Spinal cord (tissue), 10 donors: ENCODE results near the gene KCNB1. TPM values are rescaled to one million over a fixed set of nuclear protein-coding genes. Genes with fewer than 3 reads are reported as not detected.

ENCODE experiments used
- DNase-seq, 6 donors: peaks; one replicate each; pipeline versions ENCODE4 v3.0.0 to v3.0.0-alpha.2; 2013 to 2015; ENCODE audit warnings: low spot score in 6 of 6, low read depth in 4 of 6
- H3K27ac ChIP-seq: one replicate; pipeline ENCODE4 v1.5.1; 2013; ENCODE audit warnings: low read depth, low read length, control low read depth
- H3K27me3 ChIP-seq: one replicate; pipeline ENCODE4 v1.6.1; 2013; ENCODE audit warnings: low read length; ENCODE audit not compliant: control insufficient read depth, insufficient read depth
- H3K36me3 ChIP-seq: one replicate; pipeline ENCODE4 v1.6.1; 2013; ENCODE audit warnings: low read length; ENCODE audit not compliant: control insufficient read depth, insufficient read depth
- H3K4me1 ChIP-seq: one replicate; pipeline ENCODE4 v1.6.1; 2013; ENCODE audit warnings: low read length; ENCODE audit not compliant: control insufficient read depth, insufficient read depth
- H3K4me3 ChIP-seq: one replicate; pipeline ENCODE4 v1.5.1; 2013; ENCODE audit warnings: low read depth, low read length, control low read depth
- H3K9me3 ChIP-seq: one replicate; pipeline ENCODE4 v1.6.1; 2013; ENCODE audit warnings: low read length; ENCODE audit not compliant: control insufficient read depth, insufficient read depth
- WGBS: methylation state at CpG from one replicate; pipeline ENCODE4 v1.1.5; 2013; ENCODE audit warnings: missing lambda C conversion rate; ENCODE audit not compliant: insufficient coverage; 5-methylcytosine and 5-hydroxymethylcytosine counted together
- polyA plus RNA-seq, 2 donors: library from polyadenylated mRNA; unstranded; fragments of 120-200 nt; gene quantifications; one replicate each; pipeline ENCODE4 v1.2.1, GENCODE V29; 2013; ENCODE audit not compliant: insufficient read length in 2 of 2
- total RNA-seq, 2 donors: library from RNA; depleted of rRNA in 1 of 2; stranded (reverse); fragments of 120-200 nt in 1 of 2; fragments of >200 nt in 1 of 2; gene quantifications; one replicate each; pipeline versions ENCODE4 v1.2.3 to v1.2.4, GENCODE V29; 2013 to 2014
- donor health status: healthy.

The KCNB1 gene
- total and polyA plus RNA-seq, 4 donors: 8.0 to 46.7 (median 15.1) TPM

GRCh38 chr20:49517805-49518100 is 35.3 kb upstream of the KCNB1 start:
- Histone ChIP-seq H3K4me3 (no peak overlapping the region), H3K27me3 (no peaks in the 10 kb centered on the region), H3K27ac (no peak overlapping the region), H3K4me1 (no peaks in the 10 kb centered on the region), H3K9me3 (no peaks in the 10 kb centered on the region), H3K36me3 (peaks cover 17% of the 10 kb centered on the region)
- DNase-seq: no peak
- 94% methylated on average over 4 of the region's 4 CpGs for WGBS

- no peaks in the 10 kb centered on the region for H3K9me3 ChIP-seq
- H3K4me1 ChIP-seq: no peaks in the 10 kb centered on the region
- peaks cover 20% of the 10 kb centered on the region for H3K36me3 ChIP-seq
- no peak overlapping the region for H3K4me3 ChIP-seq
- no peaks in the 10 kb centered on the region for H3K27me3 ChIP-seq
- DNase-seq: peak in 1 of 6 donors; percentile 32
- whole genome bisulfite sequencing: 82% methylated on average over 14 of the region's 17 CpGs
- H3K27ac ChIP-seq: no peak overlapping the region
These were observed 34.7 kb upstream of the KCNB1 start for GRCh38 chr20:49516916-49517804.

- peaks cover 28% of the 10 kb centered on the region for H3K36me3 ChIP-seq
- no peak overlapping the region for H3K4me3 ChIP-seq
- no peak overlapping the region for H3K27ac ChIP-seq
- peak in 1 of 6 donors; percentile 9 for DNase-seq
- peaks cover 4% of the 10 kb centered on the region for H3K4me1 ChIP-seq
- no peaks in the 10 kb centered on the region for H3K9me3 ChIP-seq
- 6% methylated on average over 2 of the region's 3 CpGs for WGBS
- no peaks in the 10 kb centered on the region for H3K27me3 ChIP-seq
These were observed 33.1 kb upstream of the KCNB1 start for GRCh38 chr20:49515586-49515985.

- H3K4me3 ChIP-seq: no peak overlapping the region
- H3K36me3 ChIP-seq: peaks cover 18% of the 10 kb centered on the region
- peaks cover 9% of the 10 kb centered on the region for H3K4me1 ChIP-seq
- no peak for DNase-seq
- H3K9me3 ChIP-seq: no peaks in the 10 kb centered on the region
- 96% methylated on average over 2 of the region's 2 CpGs for WGBS
- H3K27ac ChIP-seq: no peak overlapping the region
- H3K27me3 ChIP-seq: no peaks in the 10 kb centered on the region
These were observed 31.0 kb upstream of the KCNB1 start for GRCh38 chr20:49513517-49513916.

- peaks cover 14% of the 10 kb centered on the region for H3K4me1 ChIP-seq
- H3K4me3 ChIP-seq: no peak overlapping the region
- DNase-seq: no peak
- no peak overlapping the region for H3K27ac ChIP-seq
- peaks cover 19% of the 10 kb centered on the region for H3K36me3 ChIP-seq
- WGBS: 93% methylated on average over 8 of the region's 11 CpGs
- no peaks in the 10 kb centered on the region for H3K9me3 ChIP-seq
- no peaks in the 10 kb centered on the region for H3K27me3 ChIP-seq
These were observed 30.5 kb upstream of the KCNB1 start for GRCh38 chr20:49513009-49513408.

GRCh38 chr20:49511788-49512525 is 29.5 kb upstream of the KCNB1 start:
- Histone ChIP-seq H3K27ac (no peak overlapping the region), H3K4me1 (peaks cover 17% of the 10 kb centered on the region), H3K4me3 (no peak overlapping the region), H3K36me3 (peaks cover 22% of the 10 kb centered on the region), H3K9me3 (no peaks in the 10 kb centered on the region), H3K27me3 (no peaks in the 10 kb centered on the region)
- no peak for DNase-seq
- WGBS: 95% methylated on average over 2 of the region's 2 CpGs

GRCh38 chr20:49510562-49511122 is 28.2 kb upstream of the KCNB1 start:
- Histone ChIP-seq H3K27me3 (no peaks in the 10 kb centered on the region), H3K36me3 (peaks cover 21% of the 10 kb centered on the region), H3K9me3 (no peaks in the 10 kb centered on the region), H3K27ac (peak overlapping the region; percentile 49), H3K4me3 (no peak overlapping the region), H3K4me1 (peaks cover 21% of the 10 kb centered on the region)
- peak in 1 of 6 donors; percentile 17 for DNase-seq
- 67% methylated on average over 8 of the region's 12 CpGs for WGBS

- peak in 5 of 6 donors; percentile 53 to 94 (median 65) for DNase-seq
- WGBS: 41% methylated on average over 9 of the region's 14 CpGs
- Histone ChIP-seq H3K9me3 (no peaks in the 10 kb centered on the region), H3K4me1 (peaks cover 26% of the 10 kb centered on the region), H3K27ac (no peak overlapping the region), H3K4me3 (no peak overlapping the region), H3K36me3 (peaks cover 21% of the 10 kb centered on the region), H3K27me3 (no peaks in the 10 kb centered on the region)
These were observed 26.1 kb upstream of the KCNB1 start for GRCh38 chr20:49508435-49509199.

- no peaks in the 10 kb centered on the region for H3K27me3 ChIP-seq
- DNase-seq: no peak
- peaks cover 26% of the 10 kb centered on the region for H3K4me1 ChIP-seq
- 83% methylated on average over 19 of the region's 21 CpGs for WGBS
- H3K36me3 ChIP-seq: peaks cover 18% of the 10 kb centered on the region
- H3K27ac ChIP-seq: no peak overlapping the region
- H3K9me3 ChIP-seq: no peaks in the 10 kb centered on the region
- H3K4me3 ChIP-seq: no peak overlapping the region
These were observed 25.4 kb upstream of the KCNB1 start for GRCh38 chr20:49507741-49508434.
